Neural progenitor cell (in vitro differentiated cells): ENCODE data around the gene TRIM65.

ENCODE experiments used
- EZH2 ChIP-seq: fragments of 200-600 bp; sonication (generic); IDR thresholded peaks from 2 replicates; pipeline ENCODE4 v1.6.1; 2017; ENCODE audit warnings: antibody characterized with exemption, mild to moderate bottlenecking, moderate library complexity
- EZH2phosphoT487 ChIP-seq: fragments of 200-600 bp; sonication (generic); IDR thresholded peaks from 2 replicates; pipeline ENCODE4 v1.6.1; 2017; ENCODE audit warnings: antibody characterized with exemption
- TF ChIP-seq, protein P1 (sequence below): fragments of 200-600 bp; sonication (generic); IDR thresholded peaks from 2 replicates; pipeline ENCODE4 v1.5.1; 2017; ENCODE audit warnings: antibody characterized with exemption, mild to moderate bottlenecking

DNA sequence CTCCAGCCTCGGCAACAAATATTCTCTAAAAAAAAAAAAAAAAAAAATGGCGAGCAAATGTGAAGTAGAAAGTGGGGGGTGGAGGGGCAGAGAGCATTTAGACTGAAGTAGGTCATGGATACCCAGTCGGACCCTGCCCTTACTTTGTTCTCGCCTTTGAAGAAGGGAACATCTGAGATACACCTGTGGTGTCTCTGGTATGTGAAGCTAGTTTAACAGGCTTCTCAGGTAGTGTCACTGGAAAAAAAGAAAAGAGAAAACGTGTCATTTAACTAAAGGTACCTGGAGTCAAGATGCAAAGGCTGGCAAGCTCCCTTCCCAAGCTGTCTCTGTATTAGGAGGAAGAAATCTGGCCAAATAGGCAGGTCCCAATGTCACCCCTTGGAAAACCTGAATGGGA is 36.1 kb upstream of the TRIM65 start:
- TF ChIP-seq, protein P1, sequence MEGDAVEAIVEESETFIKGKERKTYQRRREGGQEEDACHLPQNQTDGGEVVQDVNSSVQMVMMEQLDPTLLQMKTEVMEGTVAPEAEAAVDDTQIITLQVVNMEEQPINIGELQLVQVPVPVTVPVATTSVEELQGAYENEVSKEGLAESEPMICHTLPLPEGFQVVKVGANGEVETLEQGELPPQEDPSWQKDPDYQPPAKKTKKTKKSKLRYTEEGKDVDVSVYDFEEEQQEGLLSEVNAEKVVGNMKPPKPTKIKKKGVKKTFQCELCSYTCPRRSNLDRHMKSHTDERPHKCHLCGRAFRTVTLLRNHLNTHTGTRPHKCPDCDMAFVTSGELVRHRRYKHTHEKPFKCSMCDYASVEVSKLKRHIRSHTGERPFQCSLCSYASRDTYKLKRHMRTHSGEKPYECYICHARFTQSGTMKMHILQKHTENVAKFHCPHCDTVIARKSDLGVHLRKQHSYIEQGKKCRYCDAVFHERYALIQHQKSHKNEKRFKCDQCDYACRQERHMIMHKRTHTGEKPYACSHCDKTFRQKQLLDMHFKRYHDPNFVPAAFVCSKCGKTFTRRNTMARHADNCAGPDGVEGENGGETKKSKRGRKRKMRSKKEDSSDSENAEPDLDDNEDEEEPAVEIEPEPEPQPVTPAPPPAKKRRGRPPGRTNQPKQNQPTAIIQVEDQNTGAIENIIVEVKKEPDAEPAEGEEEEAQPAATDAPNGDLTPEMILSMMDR = no peak
- TF ChIP-seq EZH2 = no peak
- TF ChIP-seq EZH2phosphoT487 = no peak
